Medulla oblongata (tissue), 1 donor: ENCODE results near the gene CDC45.

Experiments used
- DNase-seq: peaks from one replicate; pipeline ENCODE4 v3.0.0-alpha.2; 2015; ENCODE audit errors: extremely low spot score

The CDC45 gene

GRCh38 chr22:19469421-19469820 lies 10.3 kb upstream of the CDC45 start:
- DNase-seq = no peak

GRCh38 chr22:19470010-19470409 lies 9.7 kb upstream of the CDC45 start:
- no peak for DNase-seq

GRCh38 chr22:19471572-19471971 lies 8.1 kb upstream of the CDC45 start:
- no peak for DNase-seq

GRCh38 chr22:19472233-19472632 lies 7.5 kb upstream of the CDC45 start:
- DNase-seq = no peak

- no peak for DNase-seq
Measured at GRCh38 chr22:19473578-19473977, 6.1 kb upstream of the CDC45 start.

GRCh38 chr22:19476023-19476422 lies 3.7 kb upstream of the CDC45 start:
- no peak for DNase-seq

- DNase-seq = peak; percentile 15
Measured at GRCh38 chr22:19477321-19478044, 2.2 kb upstream of the CDC45 start.

- peak; percentile 16 for DNase-seq
Measured at GRCh38 chr22:19478045-19478900, 1.4 kb upstream of the CDC45 start.

- DNase-seq = peak; percentile 78
Measured at GRCh38 chr22:19478901-19479354, 792 bp upstream of the CDC45 start, which contains the start of gene UFD1. TSS of gene UFD1 (minus strand) at chr22:19479193. CDS start at chr22:19479085, 108 bp downstream.

GRCh38 chr22:19480173-19480568 lies 451 bp downstream of the CDC45 start:
- DNase-seq = no peak

GRCh38 chr22:19480789-19481188 lies 1.1 kb downstream of the CDC45 start:
- DNase-seq = no peak

GRCh38 chr22:19482297-19482696 lies 2.6 kb downstream of the CDC45 start:
- DNase-seq = no peak

- DNase-seq = no peak
Measured at GRCh38 chr22:19483481-19484244, 3.9 kb downstream of the CDC45 start.

- DNase-seq = no peak
Measured at GRCh38 chr22:19488285-19488684, 8.6 kb downstream of the CDC45 start.

- DNase-seq = no peak
Measured at GRCh38 chr22:19488884-19489843, 9.4 kb downstream of the CDC45 start.

GRCh38 chr22:19490628-19491230 lies 11.0 kb downstream of the CDC45 start:
- DNase-seq = no peak

GRCh38 chr22:19492504-19493174 lies 12.9 kb downstream of the CDC45 start:
- no peak for DNase-seq

- DNase-seq = no peak
Measured at GRCh38 chr22:19494001-19494560, 14.4 kb downstream of the CDC45 start.

- no peak for DNase-seq
Measured at GRCh38 chr22:19494676-19495173, 15.0 kb downstream of the CDC45 start.
